ENCODE results near the gene CCDC93.
"Not testable (repeated sequence)": the region's sequence is repeated elsewhere in the genome, so short reads cannot be mapped to it uniquely, and the experiment has no call there.

CCDC93 gene

GRCh38 chr2:117923471-117923870 is 90.4 kb downstream of the CCDC93 start:
- not testable (repeated sequence) for DNase-seq (ENCODE audit: extremely low read depth in 1 of 2, low read depth in 1 of 2)

- no peak for DNase-seq (ENCODE audit: extremely low read depth in 1 of 2, low read depth in 1 of 2)
Observed at GRCh38 chr2:117921520-117921919, 92.3 kb downstream of the CCDC93 start.

GRCh38 chr2:117918608-117919007 is 95.3 kb downstream of the CCDC93 start:
- DNase-seq (ENCODE audit: extremely low read depth in 1 of 2, low read depth in 1 of 2), result no peak

- DNase-seq (ENCODE audit: extremely low read depth in 1 of 2, low read depth in 1 of 2), result no peak
Observed at GRCh38 chr2:117917223-117917917, 96.5 kb downstream of the CCDC93 start.

GRCh38 chr2:117902933-117903332 is 110.9 kb downstream of the CCDC93 start:
- DNase-seq (ENCODE audit: extremely low read depth in 1 of 2, low read depth in 1 of 2), result no peak

GRCh38 chr2:117888897-117889296 is 125.0 kb downstream of the CCDC93 start:
- no peak for DNase-seq (ENCODE audit: extremely low read depth in 1 of 2, low read depth in 1 of 2)

GRCh38 chr2:117885308-117885707 is 128.6 kb downstream of the CCDC93 start:
- no peak for DNase-seq (ENCODE audit: extremely low read depth in 1 of 2, low read depth in 1 of 2)

GRCh38 chr2:117879003-117879402 is 134.9 kb downstream of the CCDC93 start:
- no peak for DNase-seq (ENCODE audit: extremely low read depth in 1 of 2, low read depth in 1 of 2)

- no peak for DNase-seq (ENCODE audit: extremely low read depth in 1 of 2, low read depth in 1 of 2)
Observed at GRCh38 chr2:117875786-117876185, 138.1 kb downstream of the CCDC93 start.
